AG20443 (cell line): ENCODE results near the gene TRIM31.

Experiments used
- DNase-seq: peaks from one replicate; pipeline ENCODE4 v3.0.0; 2012; ENCODE audit warnings: low spot score, mixed read lengths

TRIM31 gene

DNA sequence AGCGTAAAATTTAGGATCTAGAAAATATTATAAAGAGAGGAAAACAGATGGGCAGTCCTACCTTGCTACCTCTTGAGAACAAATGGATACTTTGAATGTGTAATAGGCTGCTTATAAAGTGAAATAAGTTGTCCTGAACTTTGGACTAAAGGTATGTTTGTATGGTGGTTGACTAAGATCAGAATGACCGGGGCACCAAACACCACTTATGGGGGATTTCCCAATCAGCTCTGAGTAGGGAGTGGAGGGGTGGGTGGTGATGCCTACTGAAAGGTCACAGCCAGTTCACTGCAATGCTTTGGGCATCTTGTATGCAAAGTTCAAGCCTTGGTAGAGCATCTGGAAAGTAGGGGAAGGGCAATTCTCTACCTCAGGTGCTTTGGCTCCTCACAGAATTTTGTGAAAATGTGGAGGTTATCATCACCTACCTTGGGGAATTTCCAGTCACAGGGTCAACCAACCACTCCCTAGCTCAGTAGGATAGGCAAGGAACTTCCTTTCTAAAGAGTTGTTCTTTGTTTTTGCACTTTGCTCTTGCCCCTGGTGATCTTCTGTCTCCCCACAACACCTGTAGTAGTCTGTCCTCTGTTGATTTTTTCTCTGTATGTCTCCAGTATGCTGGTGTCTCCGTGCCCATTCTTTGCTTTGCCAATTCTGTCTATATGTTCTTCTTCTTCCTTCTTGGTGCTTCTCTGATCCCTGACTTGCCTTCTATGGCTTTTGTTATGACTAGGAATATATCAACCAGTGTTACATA lies at the start of gene TRIM31:
TRIM31 (minus strand) TSS at position 88 of the 757 bp plus-strand sequence. CDS start 285 bp downstream, outside the sequence.
- DNase-seq: no peak

DNA sequence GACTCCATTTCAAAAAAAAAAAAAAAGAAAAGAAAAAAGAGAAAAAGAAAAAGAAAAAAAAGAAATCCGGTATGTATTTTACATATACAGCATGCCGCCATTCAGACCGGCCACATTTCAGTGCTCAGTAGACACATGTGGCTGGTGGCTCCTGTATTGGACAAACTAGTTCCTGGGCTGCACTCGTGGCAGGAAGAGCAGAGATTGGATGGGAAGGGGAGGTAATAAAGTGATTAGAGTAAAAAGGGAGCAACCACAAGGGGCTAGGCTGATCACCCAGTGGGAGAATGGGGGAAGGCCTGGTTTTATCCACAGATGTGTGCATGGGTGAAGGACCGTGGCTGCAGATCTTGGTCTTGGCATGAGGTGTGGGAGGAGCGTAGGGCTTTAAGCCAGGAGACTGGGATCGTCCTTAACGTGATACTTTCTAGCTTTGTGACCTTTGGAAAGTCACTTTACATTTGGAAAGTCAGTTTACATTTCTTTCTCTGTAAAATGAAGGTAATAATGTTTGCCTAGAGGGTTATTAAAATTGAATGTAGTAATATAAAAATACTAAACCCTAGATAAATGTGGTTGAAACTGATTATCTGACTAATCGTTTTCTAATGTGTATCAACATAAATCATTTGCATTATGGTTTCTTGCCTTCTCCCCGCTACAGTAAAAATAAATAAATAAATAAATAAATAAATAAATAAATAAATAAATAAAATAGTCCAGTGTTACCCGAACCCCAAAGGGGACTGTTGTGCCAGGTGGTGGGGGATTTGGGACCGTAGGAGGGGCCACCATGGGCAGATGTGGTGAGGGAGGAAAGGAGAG lies 49.6 kb upstream of the TRIM31 start:
- DNase-seq: no peak

- no peak for DNase-seq
These were observed 48.1 kb upstream of the TRIM31 start, which contains the start of gene TRIM10 for GRCh38 chr6:30160785-30161531. TRIM10 (minus strand) TSS chr6:30161211; CDS start chr6:30160858, 353 bp downstream.

DNA sequence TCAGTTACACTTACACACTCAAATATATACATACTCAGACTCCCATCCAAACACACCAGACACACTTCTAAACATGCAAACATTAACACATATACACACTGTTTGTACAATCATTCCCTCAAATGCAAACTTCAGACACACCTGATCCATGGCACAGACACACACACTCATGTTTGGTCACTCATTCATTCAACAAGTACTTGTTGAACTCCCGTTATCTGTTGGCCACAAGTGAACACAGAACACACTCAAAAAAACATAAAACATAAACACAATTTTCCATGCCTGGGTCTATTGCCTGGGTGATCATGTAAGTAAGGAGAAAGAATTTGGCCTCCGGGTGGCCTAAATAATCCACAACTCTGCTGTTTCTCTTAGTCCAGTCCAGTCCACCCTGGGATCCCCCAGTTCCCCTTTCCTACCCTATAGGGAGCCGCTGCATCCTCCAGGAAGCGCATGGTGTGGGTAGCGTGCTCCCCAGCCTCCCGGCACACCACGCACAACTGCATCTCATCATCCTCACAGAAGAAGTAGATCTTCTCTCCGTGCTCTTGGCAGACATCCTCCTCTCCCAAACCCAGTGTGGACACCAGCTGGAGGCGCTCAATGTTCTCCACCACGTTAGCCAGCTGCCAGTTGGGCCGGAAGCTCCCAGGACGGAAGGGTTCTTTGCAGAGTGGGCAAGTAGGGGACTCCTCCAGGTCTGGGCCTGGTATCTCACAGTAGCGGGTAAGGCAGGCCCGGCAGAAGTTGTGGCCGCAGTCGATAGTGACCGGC lies 47.3 kb upstream of the TRIM31 start:
- no peak for DNase-seq

- DNase-seq: no peak
These were observed 45.7 kb upstream of the TRIM31 start for GRCh38 chr6:30158475-30159040.

DNA sequence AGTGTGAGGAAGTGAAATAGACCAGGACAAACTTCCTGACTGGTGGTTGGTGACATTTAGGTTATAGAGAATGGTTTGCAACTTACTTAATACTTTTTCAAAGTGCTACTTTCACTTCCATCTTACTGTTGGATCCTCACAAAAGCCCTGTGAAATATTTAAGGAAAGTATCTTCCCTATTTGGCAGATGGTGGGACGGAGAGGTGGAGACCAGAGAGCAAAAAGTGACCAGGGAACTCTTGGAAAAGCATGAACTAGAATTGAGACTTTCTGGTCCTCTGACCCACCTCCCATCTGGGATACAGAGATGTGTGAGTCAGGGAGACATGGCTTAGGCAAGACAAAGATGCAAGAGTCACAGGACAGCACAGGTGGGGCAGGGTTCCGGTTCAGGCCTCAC lies 45.1 kb upstream of the TRIM31 start:
- DNase-seq: no peak

DNA sequence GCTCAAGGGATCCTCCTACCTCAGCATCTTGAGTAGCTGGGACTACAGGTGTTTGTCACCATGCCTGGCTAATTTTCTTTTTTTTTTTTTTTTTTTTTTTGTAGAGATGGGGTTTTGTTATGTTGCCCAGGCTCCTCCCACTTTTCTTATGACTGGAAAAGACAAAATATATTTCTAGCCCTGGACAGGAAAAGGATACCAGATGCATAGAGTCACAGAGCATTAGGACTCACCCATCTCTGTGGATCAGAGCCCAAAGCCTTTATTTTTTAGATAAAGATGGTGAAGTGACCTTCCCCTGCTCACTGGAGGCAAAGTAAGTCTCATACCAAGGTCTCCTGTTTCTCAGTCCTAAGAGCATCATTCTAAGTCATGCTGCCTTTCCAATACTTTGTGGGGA lies 44.7 kb upstream of the TRIM31 start:
- DNase-seq: no peak

DNA sequence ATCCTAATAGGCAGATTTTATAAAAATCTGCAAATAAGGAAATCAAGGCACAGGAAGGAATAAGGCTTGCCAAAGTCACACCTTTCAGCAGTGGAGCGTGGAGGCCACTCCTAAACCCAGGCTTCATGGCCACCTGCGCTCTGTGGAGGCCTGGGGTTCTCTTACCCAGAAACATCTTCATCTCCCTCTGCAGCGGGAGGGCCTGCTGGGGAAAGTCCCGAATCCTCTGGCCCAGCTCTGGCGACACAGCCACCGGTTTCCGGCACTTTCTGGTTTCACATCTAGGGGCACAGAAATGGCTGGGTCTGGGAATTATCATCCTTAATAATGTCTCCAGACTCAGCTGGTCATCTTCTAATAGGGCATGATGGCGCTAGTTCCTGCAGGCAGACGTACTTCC lies 43.9 kb upstream of the TRIM31 start:
- DNase-seq: no peak

GRCh38 chr6:30156262-30156599 lies 43.3 kb upstream of the TRIM31 start:
- peak; percentile 38 for DNase-seq

- no peak for DNase-seq
These were observed 42.8 kb upstream of the TRIM31 start for GRCh38 chr6:30155520-30156261.

GRCh38 chr6:30154709-30155519 lies 42.0 kb upstream of the TRIM31 start:
- DNase-seq: peak; percentile 92

DNA sequence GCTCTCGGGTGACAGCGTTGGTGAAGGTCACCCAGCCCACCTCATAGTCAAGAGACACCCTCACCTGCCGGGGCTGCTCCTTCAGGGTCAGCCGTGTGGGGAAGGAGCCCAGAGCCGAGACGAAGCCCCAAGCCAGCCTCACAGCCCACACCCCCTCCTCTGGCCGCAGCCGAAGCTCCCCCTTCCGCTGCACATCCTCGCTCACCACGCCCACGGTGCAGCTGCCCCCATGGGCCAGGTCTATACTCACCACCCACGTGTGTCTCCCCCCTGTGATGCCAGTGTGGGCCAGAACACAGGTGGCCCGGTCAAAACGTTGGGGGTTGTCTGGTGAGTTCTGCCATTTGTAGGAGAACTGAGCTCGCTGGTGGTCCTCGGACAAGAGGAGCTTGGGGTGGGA lies 41.2 kb upstream of the TRIM31 start:
- no peak for DNase-seq

DNA sequence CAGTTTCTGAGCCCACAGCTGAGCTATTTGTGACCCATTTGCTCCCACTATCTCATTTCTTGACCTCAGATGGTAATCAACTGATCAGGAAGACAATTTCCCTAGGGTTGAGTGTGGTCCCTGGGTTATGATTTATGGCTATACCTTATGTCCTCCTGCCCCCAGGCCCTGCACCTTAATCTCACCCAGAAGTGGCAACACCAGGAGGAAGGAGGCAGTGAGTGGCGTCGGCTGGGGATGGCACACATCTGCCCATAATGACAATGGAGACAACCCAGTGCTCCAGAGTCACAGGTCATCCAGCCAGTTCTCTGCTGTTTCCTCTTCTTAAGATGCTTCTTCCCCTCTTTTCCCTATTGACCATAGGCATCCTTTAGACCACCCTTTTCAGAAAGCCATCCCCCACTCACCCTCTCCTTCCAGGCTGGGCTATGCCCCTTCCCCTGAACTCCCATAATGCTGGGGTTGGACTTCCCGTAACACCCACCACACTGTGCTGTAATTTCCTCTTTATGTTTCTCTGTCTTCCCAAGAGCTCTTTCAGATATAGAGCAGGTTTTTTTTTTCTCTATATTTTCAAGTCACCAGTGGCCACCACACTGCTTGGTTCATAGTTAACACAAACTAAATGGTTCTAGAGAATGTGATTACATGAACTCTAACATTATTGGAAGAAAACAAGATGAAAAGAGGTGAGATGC lies 40.2 kb upstream of the TRIM31 start:
- no peak for DNase-seq

DNA sequence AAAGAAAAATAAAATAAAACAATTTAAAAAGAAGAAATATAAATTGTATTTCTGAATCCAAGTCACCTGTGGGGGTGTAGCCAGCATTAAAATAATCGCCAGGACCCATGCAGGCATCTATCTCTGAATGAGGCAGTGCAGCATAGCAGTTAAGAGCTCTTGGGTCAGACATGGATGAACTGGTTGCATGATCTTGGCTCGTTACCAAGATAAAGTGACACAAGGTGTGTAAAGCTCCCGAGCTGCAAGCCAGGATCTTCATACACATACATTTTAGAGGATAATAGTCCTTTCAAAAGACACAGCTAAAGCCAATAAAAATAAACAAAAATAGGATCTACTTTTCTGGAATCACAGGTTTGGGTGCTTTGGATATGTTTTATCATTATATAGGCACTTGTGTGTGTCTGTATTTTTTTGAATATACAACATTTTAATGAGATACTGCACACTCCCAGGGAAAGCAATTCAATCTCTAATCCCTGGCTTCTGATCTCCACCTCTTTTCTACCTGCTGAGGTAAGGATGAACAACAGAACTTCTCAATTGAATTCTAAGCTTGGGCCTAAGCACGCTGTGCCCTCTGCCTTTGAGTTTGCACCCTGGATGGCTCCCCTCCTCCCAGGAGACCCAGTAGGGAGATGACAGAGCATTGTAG lies 39.3 kb upstream of the TRIM31 start:
- DNase-seq: no peak

DNA sequence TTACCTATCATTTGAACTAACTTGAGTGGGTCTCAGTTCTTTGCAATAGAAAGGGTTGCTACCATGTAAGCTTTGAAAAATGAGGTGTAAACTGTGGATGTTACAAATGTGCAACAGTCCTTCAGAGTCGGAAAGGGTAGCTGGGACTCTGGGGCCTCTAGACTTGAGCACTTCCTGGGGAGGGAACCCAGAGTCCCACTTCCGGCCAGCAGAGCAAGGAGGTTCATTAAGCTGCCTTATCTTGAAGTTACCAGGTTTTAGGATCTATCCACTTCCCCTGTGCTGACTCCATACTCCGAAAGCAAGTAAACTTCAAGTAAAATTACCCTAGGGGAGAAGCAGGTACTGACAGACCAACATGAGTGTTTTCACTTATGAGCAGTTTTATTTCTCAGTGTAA lies 38.7 kb upstream of the TRIM31 start:
- no peak for DNase-seq

GRCh38 chr6:30150671-30151395 lies 37.9 kb upstream of the TRIM31 start:
- no peak for DNase-seq

GRCh38 chr6:30149858-30150550 lies 37.1 kb upstream of the TRIM31 start:
- no peak for DNase-seq
